RWPE1 (cell line): ENCODE results near the gene LGR4.

Experiments
- CTCF ChIA-PET: fragments of 350-600 bp; sonication (Branson Sonifier 250); formaldehyde crosslinking; extraction: SDS; loops from one replicate; lab custom pipeline; 2021; lab: Yijun Ruan, JAX
- POLR2A ChIA-PET: fragments of 400-600 bp; formaldehyde crosslinking; extraction: SDS; loops from one replicate; lab custom pipeline; 2020; ENCODE audit warnings: antibody characterized with exemption; ENCODE audit not compliant: low non-redundant PET; lab: Yijun Ruan, JAX
- DNase-seq: peaks from one replicate; pipeline ENCODE4 v3.0.0; 2012; ENCODE audit warnings: low spot score
- H3K27ac ChIP-seq: fragments of 450-650 bp; 2 replicates; pipeline ENCODE4 v1.5.1; 2017
- CTCF ChIP-seq: fragments of 450-650 bp; conservative IDR thresholded peaks from 2 replicates; pipeline ENCODE4 v1.5.1; 2017; ENCODE audit warnings: low read depth, mild to moderate bottlenecking

LGR4 gene

GRCh38 chr11:27438595-27438981 is 34.0 kb downstream of the LGR4 start:
- no peak for DNase-seq
- no peak overlapping the region for H3K27ac ChIP-seq
- POLR2A ChIA-PET, result no interaction called here
- no peak for TF ChIP-seq CTCF
- CTCF ChIA-PET, result no interaction called here

- no peak for DNase-seq
- no peak for TF ChIP-seq CTCF
- H3K27ac ChIP-seq, result no peak overlapping the region
- ChIA-PET POLR2A (no interaction called here), CTCF (no interaction called here)
These were observed 34.6 kb downstream of the LGR4 start for GRCh38 chr11:27437829-27438594.

DNA sequence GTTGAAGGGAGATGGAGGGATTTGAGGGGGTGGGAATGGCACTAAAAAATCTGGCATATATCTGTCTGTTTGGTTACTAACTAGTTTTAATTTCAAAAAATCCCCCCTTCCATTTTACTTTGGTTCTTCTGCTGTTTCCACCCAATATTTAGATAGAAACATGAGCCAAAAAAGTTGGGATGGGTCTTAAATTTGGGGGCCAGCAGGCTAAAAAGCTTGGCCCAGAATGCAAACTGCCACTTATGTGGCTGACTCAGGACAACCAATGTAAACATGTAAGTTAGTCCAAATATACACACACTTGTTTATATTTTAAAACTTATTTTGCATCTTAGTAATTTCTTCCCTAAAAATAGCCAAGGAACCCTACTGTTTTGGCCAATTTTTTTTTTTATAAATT is 35.7 kb downstream of the LGR4 start:
- POLR2A ChIA-PET, result no interaction called here
- H3K27ac ChIP-seq, result no peak overlapping the region
- TF ChIP-seq CTCF, result no peak
- DNase-seq, result no peak
- CTCF ChIA-PET, result no interaction called here

DNA sequence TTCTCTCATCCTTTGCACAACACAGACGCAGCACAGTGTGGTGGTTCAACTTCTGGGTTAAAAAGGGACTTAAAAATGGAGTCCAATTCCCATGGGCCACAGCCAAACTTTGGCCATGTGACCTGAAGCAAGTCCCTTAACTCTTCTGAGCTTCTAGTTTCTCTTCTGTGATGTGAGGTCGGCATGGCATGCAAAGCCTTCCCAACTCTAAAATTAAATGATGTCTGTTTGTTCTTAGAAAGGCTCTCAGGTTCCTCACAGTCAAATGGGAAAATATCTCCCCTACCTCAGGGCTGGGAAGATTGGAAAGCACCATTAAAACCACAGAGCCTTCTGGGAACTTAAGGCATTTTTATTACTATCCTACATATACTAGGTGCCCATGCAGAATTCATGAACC is 38.8 kb downstream of the LGR4 start:
- no peak overlapping the region for H3K27ac ChIP-seq
- no peak for DNase-seq
- CTCF ChIA-PET, result no interaction called here
- POLR2A ChIA-PET, result no interaction called here
- TF ChIP-seq CTCF, result no peak

DNA sequence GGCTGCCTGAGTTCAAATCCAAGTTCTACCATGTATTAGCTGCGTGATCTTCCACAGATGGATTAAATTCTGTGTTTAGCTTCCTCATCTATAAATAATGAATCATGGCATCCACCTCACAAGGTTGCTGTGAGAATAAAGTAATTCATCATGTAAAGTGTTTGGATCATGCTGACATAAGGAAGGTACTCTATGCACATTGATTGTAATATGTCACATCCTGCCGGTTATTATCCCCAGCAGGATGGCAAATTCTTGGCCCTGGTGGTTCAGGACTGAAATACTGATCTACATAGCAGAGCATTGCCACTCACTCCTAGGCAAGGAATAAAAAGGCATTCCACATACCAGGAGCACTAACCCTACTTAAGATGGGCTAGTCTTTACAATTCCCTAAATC is 40.8 kb downstream of the LGR4 start:
- ChIA-PET CTCF (interaction anchor here (0.7 kb wide), 1 partner anchor 19 kb away, joined by 3 read pairs; no protein-coding TSS in a partner anchor), POLR2A (no interaction called here)
- TF ChIP-seq CTCF, result no peak
- H3K27ac ChIP-seq, result no peak overlapping the region
- no peak for DNase-seq

DNA sequence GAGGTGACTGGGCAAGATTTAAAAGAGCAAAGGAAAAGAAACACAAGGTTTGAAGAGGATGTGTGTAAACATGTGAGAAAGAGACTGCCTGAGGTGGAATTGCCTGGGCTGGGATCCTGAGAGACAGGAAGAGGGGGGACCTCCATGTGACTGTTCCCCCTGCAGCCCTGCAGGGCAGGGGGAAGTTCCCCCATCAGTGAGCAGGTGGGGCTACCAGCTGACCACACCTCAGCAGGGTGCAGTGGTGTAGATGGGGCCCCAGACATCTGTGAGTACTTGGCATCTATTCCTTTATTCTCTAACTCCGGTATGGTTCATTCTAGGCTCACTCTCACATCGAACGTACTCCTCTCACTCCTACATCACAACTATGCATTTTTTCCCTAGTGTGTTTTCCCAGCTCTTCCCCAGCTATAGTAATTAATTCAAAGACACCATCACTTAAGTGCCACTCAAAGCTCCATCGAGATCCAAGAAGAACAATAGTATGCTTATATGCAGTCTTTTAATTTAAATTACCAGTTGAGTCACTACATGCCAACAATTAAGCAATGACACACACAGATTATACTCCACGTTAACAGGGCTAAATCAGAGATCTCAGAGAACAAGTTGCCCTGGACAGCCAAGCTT is 42.7 kb downstream of the LGR4 start:
- DNase-seq, result peak; percentile 39
- no peak for TF ChIP-seq CTCF
- H3K27ac ChIP-seq, result peak overlapping the region; percentile 72
- POLR2A ChIA-PET, result no interaction called here
- CTCF ChIA-PET, result interaction anchor here (0.6 to 0.7 kb wide), 4 partner anchors 18 to 742 kb away, joined by 3 to 4 read pairs (median 3); no protein-coding TSS in a partner anchor
